Measurements from ENCODE around the gene MAP3K3. TPM values are rescaled to one million over a fixed set of nuclear protein-coding genes. Genes with fewer than 3 reads are reported as not detected.

The MAP3K3 gene
- total RNA-seq, 2 donors from 2014 or later, result 38.2 to 94.7 TPM

DNA sequence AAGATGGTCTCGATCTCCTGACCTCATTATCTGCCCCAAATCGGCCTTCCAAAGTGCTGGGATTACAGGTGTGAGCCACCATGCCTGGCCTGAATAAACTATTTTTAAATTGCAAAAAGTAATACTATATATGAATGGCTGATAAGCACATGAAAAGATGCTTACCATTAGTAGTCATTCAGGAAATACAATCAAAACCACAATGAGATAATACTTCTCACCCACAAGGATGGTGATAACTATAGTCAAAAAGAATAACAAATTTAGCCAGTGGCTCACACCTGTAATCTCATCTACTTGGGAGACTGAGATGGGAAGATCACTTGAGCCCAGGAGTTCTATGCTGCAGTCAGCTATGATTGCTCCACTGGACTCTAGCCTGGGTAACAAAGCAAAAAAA lies 23.9 kb upstream of the MAP3K3 start:
- DNase-seq (ENCODE audit: low spot score), result no peak
- no peak for TF ChIP-seq CTCF (IDR thresholded peaks at IDR 0.05)
- no peaks in the 10 kb centered on the region for H3K9me3 ChIP-seq
- H3K4me1 ChIP-seq, result peaks cover 0 to 16% of the 10 kb centered on the region in 2 donors
- no peak overlapping the region for H3K4me3 ChIP-seq
- H3K27ac ChIP-seq, result no peak overlapping the region
- H3K27me3 ChIP-seq, result no peaks in the 10 kb centered on the region
- no peaks in the 10 kb centered on the region for H3K36me3 ChIP-seq

GRCh38 chr17:63600569-63601438 lies 21.4 kb upstream of the MAP3K3 start, which contains the start of gene TACO1:
TACO1 (plus strand) TSS chr17:63600895; CDS start chr17:63601084, 189 bp downstream.
- peak within 1 kb of the TSS; percentile 95 to 99 for H3K4me3 ChIP-seq
- H3K9me3 ChIP-seq, result no peaks in the 10 kb centered on the region
- TF ChIP-seq CTCF (IDR thresholded peaks at IDR 0.05), result no peak
- no peaks in the 10 kb centered on the region for H3K27me3 ChIP-seq
- DNase-seq (ENCODE audit: low spot score), result peak; percentile 83
- H3K4me1 ChIP-seq, result peaks cover 0 to 16% of the 10 kb centered on the region in 2 donors
- peaks cover 19% of the 10 kb centered on the region for H3K36me3 ChIP-seq
- H3K27ac ChIP-seq, result peak within 1 kb of the TSS; percentile 84 to 92

DNA sequence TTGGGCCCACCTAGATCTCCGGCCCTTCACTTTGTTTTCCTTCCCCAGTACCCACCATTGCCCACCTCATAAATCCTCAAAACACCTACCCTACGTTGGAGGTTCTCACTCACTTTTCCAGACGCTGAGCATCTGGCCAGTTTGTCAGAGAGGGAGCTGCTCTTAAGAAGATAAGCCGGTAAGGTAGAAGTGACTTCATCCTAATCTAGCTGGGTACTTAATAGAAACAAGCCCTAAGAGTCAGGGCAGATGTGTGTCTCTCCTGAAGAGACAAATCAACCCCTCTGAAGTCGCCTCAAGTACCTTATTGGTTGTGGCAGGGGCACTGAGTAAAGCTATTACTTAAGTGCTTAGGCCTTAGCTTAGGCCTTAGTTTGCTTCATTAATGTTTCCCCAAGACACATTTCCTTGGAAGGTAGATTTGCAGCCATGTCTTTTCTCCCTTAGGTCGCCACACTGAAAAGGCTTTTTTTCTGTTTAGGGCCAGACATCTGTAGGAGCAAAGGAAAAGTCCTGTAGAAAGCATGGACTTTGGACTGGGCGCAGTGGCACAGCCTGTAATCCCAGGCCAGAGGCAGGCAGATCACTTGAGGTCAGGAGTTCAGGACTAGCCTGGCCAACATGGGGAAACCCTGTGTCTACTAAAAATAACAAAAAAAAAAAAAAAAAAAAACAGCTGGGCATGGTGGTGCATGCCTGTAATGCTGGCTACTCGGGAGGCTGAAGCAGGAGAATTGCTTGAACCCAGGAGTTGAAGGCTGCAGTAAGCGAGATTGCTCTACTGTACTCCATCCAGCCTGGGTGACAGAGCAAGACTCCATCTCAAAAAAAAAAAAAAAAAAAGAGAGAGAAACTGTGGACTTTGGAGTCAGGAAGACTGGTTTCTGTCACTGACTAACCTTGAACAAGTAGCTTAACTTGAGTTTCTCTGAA lies 20.5 kb upstream of the MAP3K3 start:
- Histone ChIP-seq H3K27ac (peak overlapping the region; percentile 84 to 92), H3K36me3 (peaks cover 28% of the 10 kb centered on the region), H3K9me3 (no peaks in the 10 kb centered on the region), H3K27me3 (no peaks in the 10 kb centered on the region), H3K4me1 (peaks cover 0 to 16% of the 10 kb centered on the region in 2 donors), H3K4me3 (peak overlapping the region; percentile 95 to 99)
- no peak for DNase-seq (ENCODE audit: low spot score)
- TF ChIP-seq CTCF (IDR thresholded peaks at IDR 0.05), result no peak

GRCh38 chr17:63609816-63610573 lies 12.2 kb upstream of the MAP3K3 start:
- H3K9me3 ChIP-seq, result no peaks in the 10 kb centered on the region
- H3K4me1 ChIP-seq, result no peaks in the 10 kb centered on the region
- no peak overlapping the region for H3K4me3 ChIP-seq
- peaks cover 47% of the 10 kb centered on the region for H3K36me3 ChIP-seq
- no peak for TF ChIP-seq CTCF (IDR thresholded peaks at IDR 0.05)
- DNase-seq (ENCODE audit: low spot score), result no peak
- no peaks in the 10 kb centered on the region for H3K27me3 ChIP-seq
- no peak overlapping the region for H3K27ac ChIP-seq

GRCh38 chr17:63610854-63611253 lies 11.4 kb upstream of the MAP3K3 start:
- Histone ChIP-seq H3K4me3 (no peak overlapping the region), H3K4me1 (no peaks in the 10 kb centered on the region), H3K9me3 (no peaks in the 10 kb centered on the region), H3K36me3 (peaks cover 39% of the 10 kb centered on the region), H3K27me3 (no peaks in the 10 kb centered on the region), H3K27ac (no peak overlapping the region)
- TF ChIP-seq CTCF (IDR thresholded peaks at IDR 0.05), result no peak
- no peak for DNase-seq (ENCODE audit: low spot score)

All from right atrium auricular region (tissue), 2 donors.